ENCODE data around the gene ANKDD1A.

ANKDD1A gene

GRCh38 chr15:64906402-64906801, 5.3 kb upstream of the ANKDD1A start:
- no peaks in the 10 kb centered on the region for H3K36me3 ChIP-seq (ENCODE audit: control insufficient read depth, insufficient read depth, low read length)
- H3K27ac ChIP-seq (ENCODE audit: low read depth, low read length): no peak overlapping the region
- H3K27me3 ChIP-seq (ENCODE audit: control insufficient read depth, insufficient read depth, low read length): peaks cover 14% of the 10 kb centered on the region
- H3K9me3 ChIP-seq (ENCODE audit: control insufficient read depth, insufficient read depth, low read length): peaks cover 4% of the 10 kb centered on the region; the same call in 1 of the 2 replicates
- no peak overlapping the region for H3K9ac ChIP-seq (ENCODE audit: low read depth, low read length)
- H3K4me1 ChIP-seq (ENCODE audit: control insufficient read depth, insufficient read depth, low read length): peaks cover 10% of the 10 kb centered on the region
- no peak overlapping the region for H3K4me3 ChIP-seq (ENCODE audit: low read depth, low read length)

GRCh38 chr15:64907991-64908390, 3.7 kb upstream of the ANKDD1A start:
- Histone ChIP-seq H3K27ac (ENCODE audit: low read depth, low read length) (no peak overlapping the region), H3K9ac (ENCODE audit: low read depth, low read length) (no peak overlapping the region), H3K4me1 (ENCODE audit: control insufficient read depth, insufficient read depth, low read length) (peaks cover 10% of the 10 kb centered on the region), H3K9me3 (ENCODE audit: control insufficient read depth, insufficient read depth, low read length) (no peaks in the 10 kb centered on the region; the same call in 1 of the 2 replicates), H3K27me3 (ENCODE audit: control insufficient read depth, insufficient read depth, low read length) (peaks cover 28% of the 10 kb centered on the region), H3K4me3 (ENCODE audit: low read depth, low read length) (no peak overlapping the region), H3K36me3 (ENCODE audit: control insufficient read depth, insufficient read depth, low read length) (no peaks in the 10 kb centered on the region)

GRCh38 chr15:64909546-64909945, 2.2 kb upstream of the ANKDD1A start:
- Histone ChIP-seq H3K27ac (ENCODE audit: low read depth, low read length) (no peak overlapping the region), H3K36me3 (ENCODE audit: control insufficient read depth, insufficient read depth, low read length) (no peaks in the 10 kb centered on the region), H3K4me1 (ENCODE audit: control insufficient read depth, insufficient read depth, low read length) (peaks cover 5% of the 10 kb centered on the region), H3K9ac (ENCODE audit: low read depth, low read length) (no peak overlapping the region), H3K9me3 (ENCODE audit: control insufficient read depth, insufficient read depth, low read length) (no peaks in the 10 kb centered on the region; the same call in 1 of the 2 replicates), H3K27me3 (ENCODE audit: control insufficient read depth, insufficient read depth, low read length) (peaks cover 28% of the 10 kb centered on the region), H3K4me3 (ENCODE audit: low read depth, low read length) (no peak overlapping the region)

GRCh38 chr15:64912379-64913325, 950 bp downstream of the ANKDD1A start:
- Histone ChIP-seq H3K36me3 (ENCODE audit: control insufficient read depth, insufficient read depth, low read length) (no peaks in the 10 kb centered on the region), H3K9ac (ENCODE audit: low read depth, low read length) (no peak overlapping the region), H3K4me1 (ENCODE audit: control insufficient read depth, insufficient read depth, low read length) (peaks cover 12% of the 10 kb centered on the region), H3K27ac (ENCODE audit: low read depth, low read length) (no peak overlapping the region), H3K4me3 (ENCODE audit: low read depth, low read length) (peak overlapping the region; percentile 76), H3K9me3 (ENCODE audit: control insufficient read depth, insufficient read depth, low read length) (no peaks in the 10 kb centered on the region), H3K27me3 (ENCODE audit: control insufficient read depth, insufficient read depth, low read length) (peaks cover 28% of the 10 kb centered on the region)

- Histone ChIP-seq H3K27me3 (ENCODE audit: control insufficient read depth, insufficient read depth, low read length) (peaks cover 21% of the 10 kb centered on the region), H3K27ac (ENCODE audit: low read depth, low read length) (no peak overlapping the region)
Observed at GRCh38 chr15:64915518-64916227, 4.0 kb downstream of the ANKDD1A start.

DNA sequence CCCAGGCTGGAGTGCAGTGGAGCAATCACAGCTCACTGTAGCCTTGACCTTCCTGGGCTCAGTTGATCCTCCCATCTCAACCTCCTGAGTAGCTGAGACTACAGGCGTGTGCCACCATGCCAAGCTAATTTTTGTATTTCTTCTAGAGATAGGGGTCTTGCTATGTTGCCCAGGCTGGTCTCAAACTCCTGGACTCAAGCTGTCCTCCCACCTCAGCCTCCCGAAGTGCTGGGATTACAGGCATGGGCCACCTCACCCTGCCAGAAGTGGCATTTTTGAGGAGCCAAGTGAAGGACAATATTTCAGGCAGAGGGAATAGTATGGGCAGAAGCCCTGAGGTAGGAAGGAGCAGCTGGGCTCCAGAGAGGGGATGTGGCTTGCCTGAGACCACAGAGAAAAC, 4.7 kb downstream of the ANKDD1A start:
- Histone ChIP-seq H3K9ac (ENCODE audit: low read depth, low read length) (no peak overlapping the region), H3K4me3 (ENCODE audit: low read depth, low read length) (no peak overlapping the region), H3K27me3 (ENCODE audit: control insufficient read depth, insufficient read depth, low read length) (peaks cover 14% of the 10 kb centered on the region), H3K9me3 (ENCODE audit: control insufficient read depth, insufficient read depth, low read length) (no peaks in the 10 kb centered on the region), H3K27ac (ENCODE audit: low read depth, low read length) (no peak overlapping the region), H3K4me1 (ENCODE audit: control insufficient read depth, insufficient read depth, low read length) (peaks cover 7% of the 10 kb centered on the region), H3K36me3 (ENCODE audit: control insufficient read depth, insufficient read depth, low read length) (no peaks in the 10 kb centered on the region)

More at GRCh38 chr15:64915518-64916227, 4.0 kb downstream of the ANKDD1A start:
- H3K9ac ChIP-seq (ENCODE audit: low read depth, low read length): no peak overlapping the region
- H3K4me3 ChIP-seq (ENCODE audit: low read depth, low read length): no peak overlapping the region
- H3K9me3 ChIP-seq (ENCODE audit: control insufficient read depth, insufficient read depth, low read length): no peaks in the 10 kb centered on the region
- H3K4me1 ChIP-seq (ENCODE audit: control insufficient read depth, insufficient read depth, low read length): peaks cover 12% of the 10 kb centered on the region
- no peaks in the 10 kb centered on the region for H3K36me3 ChIP-seq (ENCODE audit: control insufficient read depth, insufficient read depth, low read length)

GRCh38 chr15:64917211-64917610, 5.5 kb downstream of the ANKDD1A start:
- peaks cover 7% of the 10 kb centered on the region for H3K4me1 ChIP-seq (ENCODE audit: control insufficient read depth, insufficient read depth, low read length)
- peaks cover 8% of the 10 kb centered on the region for H3K27me3 ChIP-seq (ENCODE audit: control insufficient read depth, insufficient read depth, low read length)
- H3K9me3 ChIP-seq (ENCODE audit: control insufficient read depth, insufficient read depth, low read length): no peaks in the 10 kb centered on the region
- H3K4me3 ChIP-seq (ENCODE audit: low read depth, low read length): no peak overlapping the region
- H3K27ac ChIP-seq (ENCODE audit: low read depth, low read length): no peak overlapping the region
- H3K9ac ChIP-seq (ENCODE audit: low read depth, low read length): no peak overlapping the region
- no peaks in the 10 kb centered on the region for H3K36me3 ChIP-seq (ENCODE audit: control insufficient read depth, insufficient read depth, low read length)

GRCh38 chr15:64919721-64920120, 8.0 kb downstream of the ANKDD1A start:
- Histone ChIP-seq H3K9me3 (ENCODE audit: control insufficient read depth, insufficient read depth, low read length) (no peaks in the 10 kb centered on the region), H3K9ac (ENCODE audit: low read depth, low read length) (no peak overlapping the region), H3K27ac (ENCODE audit: low read depth, low read length) (no peak overlapping the region), H3K36me3 (ENCODE audit: control insufficient read depth, insufficient read depth, low read length) (no peaks in the 10 kb centered on the region), H3K4me1 (ENCODE audit: control insufficient read depth, insufficient read depth, low read length) (peaks cover 7% of the 10 kb centered on the region), H3K27me3 (ENCODE audit: control insufficient read depth, insufficient read depth, low read length) (no peaks in the 10 kb centered on the region), H3K4me3 (ENCODE audit: low read depth, low read length) (no peak overlapping the region)

DNA sequence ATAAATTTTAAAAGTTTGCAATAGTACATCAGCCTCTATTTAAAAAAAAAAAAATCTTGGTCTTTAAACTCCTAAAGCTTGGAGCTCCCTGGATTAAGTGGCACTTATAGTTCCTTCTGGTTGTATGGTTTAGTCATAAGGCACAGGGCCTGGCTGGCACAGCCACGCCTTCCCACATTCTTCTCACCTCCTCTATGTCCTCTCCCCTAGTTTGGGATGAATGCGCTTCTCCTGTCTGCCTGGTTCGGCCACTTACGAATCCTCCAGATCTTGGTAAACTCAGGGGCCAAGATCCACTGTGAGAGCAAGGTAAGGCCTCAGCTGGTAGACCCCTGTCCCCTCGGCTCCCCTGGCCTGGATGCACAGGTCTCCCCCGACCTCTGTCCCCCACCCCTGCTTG, 10.0 kb downstream of the ANKDD1A start:
- no peaks in the 10 kb centered on the region for H3K27me3 ChIP-seq (ENCODE audit: control insufficient read depth, insufficient read depth, low read length)
- no peak overlapping the region for H3K9ac ChIP-seq (ENCODE audit: low read depth, low read length)
- H3K9me3 ChIP-seq (ENCODE audit: control insufficient read depth, insufficient read depth, low read length): no peaks in the 10 kb centered on the region
- no peak overlapping the region for H3K4me3 ChIP-seq (ENCODE audit: low read depth, low read length)
- H3K4me1 ChIP-seq (ENCODE audit: control insufficient read depth, insufficient read depth, low read length): no peaks in the 10 kb centered on the region
- no peaks in the 10 kb centered on the region for H3K36me3 ChIP-seq (ENCODE audit: control insufficient read depth, insufficient read depth, low read length)
- no peak overlapping the region for H3K27ac ChIP-seq (ENCODE audit: low read depth, low read length)

DNA sequence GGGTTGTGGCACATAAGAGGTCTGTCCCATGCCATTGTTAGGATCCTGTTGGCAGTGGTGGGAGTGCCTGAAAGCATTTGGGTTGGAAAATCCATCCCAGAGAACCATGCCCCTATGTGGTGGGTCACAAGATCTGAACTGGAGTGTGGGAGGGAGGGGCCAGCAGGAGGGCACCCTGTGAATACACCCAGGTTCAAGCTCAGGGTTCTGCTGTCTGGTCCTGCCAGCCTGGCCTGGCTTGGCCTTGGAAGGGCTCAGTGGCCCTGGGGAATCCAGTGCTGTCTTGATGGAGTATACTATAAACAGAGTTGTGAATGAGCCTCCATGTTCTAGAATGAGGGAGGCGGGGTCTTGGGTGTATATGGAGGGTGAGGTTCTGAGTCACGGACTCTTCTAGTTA, 11.8 kb downstream of the ANKDD1A start:
- Histone ChIP-seq H3K36me3 (ENCODE audit: control insufficient read depth, insufficient read depth, low read length) (no peaks in the 10 kb centered on the region), H3K4me1 (ENCODE audit: control insufficient read depth, insufficient read depth, low read length) (no peaks in the 10 kb centered on the region), H3K27ac (ENCODE audit: low read depth, low read length) (no peak overlapping the region), H3K27me3 (ENCODE audit: control insufficient read depth, insufficient read depth, low read length) (no peaks in the 10 kb centered on the region), H3K9ac (ENCODE audit: low read depth, low read length) (no peak overlapping the region), H3K9me3 (ENCODE audit: control insufficient read depth, insufficient read depth, low read length) (no peaks in the 10 kb centered on the region), H3K4me3 (ENCODE audit: low read depth, low read length) (no peak overlapping the region)

All from HUES48 (cell line).